Measurements from ENCODE around the gene SLC25A34. TPM values are rescaled to one million over a fixed set of nuclear protein-coding genes. Genes with fewer than 3 reads are reported as not detected.

Gene SLC25A34
- total RNA-seq, 1 donor from 2014 or later = 10.1 TPM

DNA sequence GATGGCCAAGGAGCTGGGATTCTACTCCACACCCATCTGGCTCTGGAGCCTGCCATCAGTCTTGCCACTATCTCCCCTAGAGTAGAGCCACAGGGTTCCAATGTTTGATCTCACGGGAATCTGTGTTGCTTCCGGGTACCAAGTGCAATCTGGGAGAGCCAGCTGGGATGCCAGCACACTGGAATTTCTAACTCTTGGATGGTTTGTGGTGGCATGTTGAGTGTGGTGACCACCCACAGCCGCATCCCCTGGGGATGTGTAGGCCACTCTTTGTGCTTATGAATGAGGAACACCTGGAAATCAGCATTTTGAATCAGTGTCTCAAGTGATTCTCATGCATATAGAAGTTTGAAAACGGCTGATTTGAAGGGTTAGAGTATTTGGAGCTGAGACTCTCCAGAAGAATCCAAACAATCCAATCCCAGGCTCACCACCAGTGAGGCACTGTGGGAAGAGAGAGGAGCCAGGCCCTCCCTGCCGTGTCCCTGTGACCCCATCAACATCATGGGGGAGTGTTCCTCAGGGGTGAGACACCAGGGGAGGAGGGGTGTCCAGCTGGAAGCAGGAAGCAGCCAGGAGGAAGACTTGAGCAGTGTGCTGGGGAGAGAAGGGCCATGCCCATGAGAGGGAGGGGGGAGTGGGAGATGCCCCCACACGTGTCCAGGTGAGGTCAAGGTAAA is 35.9 kb downstream of the SLC25A34 start:
- DNase-seq (ENCODE audit: low spot score) = no peak

DNA sequence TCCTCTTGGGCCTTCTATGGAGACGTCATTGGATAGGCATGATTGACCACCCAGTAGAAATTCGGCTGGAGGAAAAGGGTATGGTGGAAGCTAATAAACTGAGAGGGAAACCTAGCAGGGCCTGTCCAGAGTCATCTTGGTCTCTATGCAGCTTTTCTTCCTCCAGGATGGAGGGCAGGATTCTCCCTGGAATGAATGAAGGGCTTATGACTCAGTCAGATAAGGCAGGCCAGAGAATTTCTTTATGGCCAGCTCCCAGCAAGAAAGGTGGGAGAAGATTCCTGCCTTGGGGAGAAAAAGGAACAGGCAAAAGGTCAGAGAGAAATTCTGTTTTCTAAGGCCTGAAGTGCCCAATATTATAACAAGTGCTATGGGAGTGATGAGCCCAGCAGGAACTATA is 39.6 kb downstream of the SLC25A34 start:
- DNase-seq (ENCODE audit: low spot score) = no peak

DNA sequence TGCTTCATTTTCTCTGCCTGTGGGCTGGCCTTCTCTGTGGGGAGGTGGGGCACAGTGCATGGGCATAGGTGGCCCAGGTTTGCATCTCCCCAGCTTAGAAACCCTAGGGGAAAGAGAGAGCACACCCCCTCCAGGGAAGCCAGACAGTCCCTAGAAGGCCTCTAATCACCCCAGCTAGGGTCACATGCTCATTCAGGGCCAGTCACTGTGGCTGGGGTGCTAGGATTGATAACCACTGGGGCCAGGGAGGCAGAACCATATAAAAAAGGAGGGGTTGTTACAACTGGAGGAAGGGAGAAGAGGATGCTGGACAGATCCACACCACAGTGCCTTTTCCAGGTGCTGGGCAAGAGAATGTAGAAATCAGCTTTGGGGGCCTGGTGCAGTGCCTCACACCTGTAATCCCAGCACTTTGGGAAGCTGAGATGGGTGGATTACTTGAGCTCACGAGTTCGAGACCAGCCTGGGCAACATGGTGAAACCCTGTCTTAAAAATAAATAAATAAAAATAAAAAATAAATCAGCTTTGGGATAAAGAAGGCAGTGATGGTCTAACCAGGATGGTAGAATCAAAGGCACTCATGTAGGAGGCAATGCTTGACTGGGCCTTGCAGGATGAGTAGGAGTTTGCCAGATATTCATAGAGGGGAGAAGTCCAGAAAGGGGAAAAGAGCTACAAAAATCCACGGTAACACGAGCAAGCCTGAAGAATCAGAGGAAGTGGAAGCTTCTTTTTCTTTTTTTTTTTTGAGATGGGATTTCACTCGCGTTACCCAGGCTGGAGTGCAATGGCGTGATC is 42.0 kb downstream of the SLC25A34 start:
- no peak for DNase-seq (ENCODE audit: low spot score)

DNA sequence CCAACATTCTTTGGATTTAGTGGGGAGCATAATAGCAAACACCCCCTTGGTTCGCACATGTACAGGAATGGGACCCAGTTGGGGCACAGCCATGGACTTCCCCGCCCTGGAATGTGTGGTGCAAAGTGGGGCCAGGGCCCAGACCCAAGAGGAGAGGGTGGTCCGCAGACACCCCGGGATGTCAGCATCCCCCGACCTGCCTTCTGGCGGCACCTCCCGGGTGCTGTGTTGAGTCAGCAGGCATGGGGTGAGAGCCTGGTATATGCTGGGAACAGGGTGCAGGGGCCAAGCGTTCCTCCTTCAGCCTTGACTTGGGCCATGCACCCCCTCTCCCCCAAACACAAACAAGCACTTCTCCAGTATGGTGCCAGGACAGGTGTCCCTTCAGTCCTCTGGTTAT is 49.6 kb downstream of the SLC25A34 start:
- no peak for DNase-seq (ENCODE audit: low spot score)

DNA sequence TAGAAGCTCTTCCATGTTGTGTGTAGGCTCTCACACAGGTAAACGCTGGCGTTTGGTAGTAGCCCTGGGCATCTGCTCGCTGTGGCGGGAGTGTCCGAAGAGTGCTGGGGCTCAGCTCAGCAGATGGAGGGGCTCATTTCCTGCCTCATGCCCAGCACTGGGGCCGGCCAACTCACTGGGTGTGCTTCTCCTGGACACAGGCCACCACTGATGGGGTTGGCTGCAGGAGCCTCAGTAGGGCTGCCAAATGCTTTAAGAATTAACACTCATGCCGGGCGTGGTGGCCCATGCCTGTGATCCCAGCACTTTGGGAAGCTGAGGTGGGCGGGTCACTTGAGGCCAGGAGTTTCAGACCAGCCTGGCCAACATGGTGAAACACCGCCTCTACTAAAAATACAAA is 50.5 kb downstream of the SLC25A34 start:
- no peak for DNase-seq (ENCODE audit: low spot score)

DNA sequence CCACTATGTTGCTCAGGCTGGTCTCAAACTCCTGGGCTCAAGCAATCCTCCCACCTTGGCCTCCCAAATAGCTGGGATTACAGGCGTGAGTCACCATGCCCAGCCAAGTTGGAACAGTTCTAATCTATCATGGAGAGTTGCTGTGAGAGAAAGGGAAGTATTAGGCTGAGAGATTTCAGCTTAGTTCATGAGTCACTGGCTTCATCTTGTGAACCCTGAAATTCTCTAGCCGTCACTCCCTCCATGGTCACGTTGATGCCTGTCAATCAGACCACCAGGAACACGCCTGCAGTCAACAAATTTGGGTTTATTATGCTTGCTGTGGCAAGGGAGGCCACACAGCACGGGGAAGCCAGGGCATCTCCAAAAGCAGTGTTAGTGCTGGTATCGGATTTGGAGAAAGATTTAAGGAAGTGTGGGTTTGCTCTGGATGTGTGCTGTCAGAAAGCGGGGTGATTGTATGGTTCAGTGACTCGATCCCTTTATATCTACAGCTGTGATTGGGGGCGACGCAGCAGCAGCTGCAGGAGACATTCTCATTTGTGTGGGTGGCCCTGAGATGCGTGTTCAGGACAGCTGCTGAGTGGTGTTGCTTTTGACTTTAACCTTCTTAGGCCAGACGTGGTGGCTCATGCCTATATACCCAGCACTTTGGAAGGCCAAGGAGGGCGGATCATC is 52.7 kb downstream of the SLC25A34 start:
- no peak for DNase-seq (ENCODE audit: low spot score)

Other genes starting within 250 kb of the SLC25A34 start
- gene CASP9, start 212.0 kb upstream of the SLC25A34 start, total RNA-seq = 26.6 TPM
- gene DNAJC16, start 209.4 kb upstream of the SLC25A34 start, total RNA-seq = 30.0 TPM
- gene AGMAT, start 151.2 kb upstream of the SLC25A34 start, total RNA-seq = 2.8 TPM
- gene DDI2, start 118.8 kb upstream of the SLC25A34 start, total RNA-seq = 45.2 TPM
- 71.2 TPM for gene PLEKHM2, start 51.9 kb upstream of the SLC25A34 start, total RNA-seq
- 4.9 TPM for gene TMEM82, start 6.2 kb downstream of the SLC25A34 start, total RNA-seq
- 534 TPM for gene FBLIM1, start 22.5 kb downstream of the SLC25A34 start, total RNA-seq
- gene UQCRHL, start 71.4 kb downstream of the SLC25A34 start, total RNA-seq = 2.0 TPM
- gene SPEN, start 111.4 kb downstream of the SLC25A34 start, total RNA-seq = 44.5 TPM
- 41.3 TPM for gene ZBTB17, start 239.8 kb downstream of the SLC25A34 start, total RNA-seq